M059J (cell line): ENCODE results near the gene GCNT4. TPM values are rescaled to one million over a fixed set of nuclear protein-coding genes. Genes with fewer than 3 reads are reported as not detected.

Experiments
- DNase-seq: peaks from one replicate; pipeline ENCODE4 v3.0.0-alpha.2; 2012; ENCODE audit warnings: low read depth
- total RNA-seq: library from RNA; depleted of rRNA; stranded (reverse); fragments of >200 nt; shearing (Covaris generic); gene quantifications from 2 replicates; pipeline ENCODE4 v1.2.3, GENCODE V29; 2014

Gene GCNT4
- total RNA-seq, 1 experiment from 2014 or later, result 1.2 TPM

DNA sequence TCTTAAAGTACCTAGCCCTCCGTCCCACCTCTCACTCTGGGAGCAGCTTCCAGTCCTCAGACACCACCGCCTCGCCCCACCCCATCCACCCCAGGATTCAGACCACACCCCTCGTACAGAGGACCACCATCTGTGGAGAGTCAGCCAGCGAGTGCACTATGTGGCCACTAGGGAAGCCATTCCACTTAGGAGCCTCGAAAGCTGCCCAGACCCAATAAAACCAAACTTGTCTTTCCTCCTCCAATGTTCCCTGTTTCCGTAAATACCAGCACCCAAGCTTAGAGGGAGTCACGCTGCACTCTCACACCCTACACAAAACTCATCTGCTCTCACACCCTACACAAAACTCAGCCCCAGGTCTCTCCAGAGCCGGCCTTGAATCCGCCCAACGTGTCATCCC, 1.9 kb downstream of the GCNT4 start:
- DNase-seq, result peak; percentile 29

DNA sequence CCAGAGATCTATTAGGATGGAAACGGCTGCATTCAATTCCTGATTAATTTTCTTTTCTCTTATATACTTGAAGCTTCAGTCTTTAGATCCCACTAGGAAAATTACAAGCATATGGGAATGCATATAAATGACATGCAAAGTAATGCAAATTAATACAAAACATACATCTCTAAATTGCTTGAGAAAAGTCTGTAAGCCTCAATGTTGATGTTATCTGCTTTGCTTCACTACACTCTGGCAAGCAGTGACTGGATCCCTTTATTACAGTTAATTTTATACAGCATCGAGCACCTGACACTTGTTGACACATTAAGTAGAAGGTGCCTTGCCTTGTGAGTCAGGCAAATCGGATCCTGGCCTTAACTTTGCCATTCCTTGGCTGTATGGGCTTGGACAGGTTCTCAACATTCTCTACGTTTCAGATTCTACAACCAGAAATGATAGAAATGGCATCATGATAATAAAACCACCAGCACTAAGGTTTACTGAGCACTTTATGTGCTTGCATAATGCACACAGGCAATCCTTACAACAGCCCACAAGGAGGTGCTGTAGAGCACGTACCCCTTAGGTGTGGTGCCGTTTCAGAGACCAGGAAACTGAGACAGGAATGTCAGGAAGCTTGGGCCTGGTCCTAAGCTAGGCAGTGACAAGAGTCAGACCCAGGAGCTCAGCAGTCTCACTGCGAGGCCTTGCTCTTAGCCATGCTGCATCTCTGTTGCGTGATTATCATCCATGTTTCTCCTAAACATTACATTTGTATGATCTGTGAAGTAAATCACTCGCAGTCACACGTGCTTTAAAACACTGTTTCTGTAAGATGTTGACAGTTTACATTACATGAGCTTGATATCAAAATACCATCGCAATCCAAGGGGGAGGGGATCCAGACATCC, 2.7 kb downstream of the GCNT4 start:
- peak; percentile 61 for DNase-seq

- DNase-seq, result peak; percentile 48
Observed at GRCh38 chr5:75048457-75048953, 3.9 kb downstream of the GCNT4 start.

DNA sequence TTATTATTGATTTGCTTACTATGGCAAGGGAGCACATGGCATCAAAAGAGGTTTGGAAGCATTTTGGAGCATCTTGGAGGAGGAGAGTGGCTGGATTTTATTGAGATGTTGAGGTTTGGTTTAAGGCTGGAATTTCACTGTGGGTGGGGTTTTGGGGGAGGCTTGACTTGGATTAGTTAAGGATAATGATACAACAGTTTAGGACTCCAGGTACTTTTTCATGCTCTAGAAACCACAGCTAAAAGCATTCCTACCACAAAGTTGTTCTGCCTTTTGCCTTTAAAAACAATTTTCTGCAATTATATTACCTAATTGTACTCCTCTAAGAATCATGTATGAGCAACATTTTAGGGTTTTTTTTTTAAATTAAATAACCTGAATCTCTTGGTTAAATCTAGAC, 5.0 kb downstream of the GCNT4 start:
- DNase-seq, result no peak

GRCh38 chr5:75046366-75047142, 5.8 kb downstream of the GCNT4 start:
- no peak for DNase-seq

- no peak for DNase-seq
Observed at GRCh38 chr5:75045071-75045470, 7.3 kb downstream of the GCNT4 start.

DNA sequence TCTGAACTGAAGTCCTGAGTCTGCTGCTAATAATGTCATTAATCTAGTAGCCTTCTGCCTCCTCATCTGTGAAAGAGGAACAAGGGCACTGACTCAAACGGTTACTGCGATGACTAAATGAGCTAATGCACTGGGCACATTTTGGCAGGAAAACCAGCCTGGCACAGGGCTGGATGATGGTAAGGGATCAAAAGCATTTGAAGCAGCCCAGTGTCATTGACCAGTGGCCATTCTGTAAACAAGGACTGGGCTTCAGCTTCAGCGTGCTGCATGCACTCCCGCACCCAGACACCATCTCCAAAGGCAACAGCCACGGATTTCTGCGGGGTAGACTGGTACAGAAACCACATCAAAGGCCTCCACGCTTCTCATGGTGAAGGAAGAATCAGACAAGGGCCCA, 8.0 kb downstream of the GCNT4 start:
- DNase-seq, result peak; percentile 70

- no peak for DNase-seq
Observed at GRCh38 chr5:75043633-75044264, 8.6 kb downstream of the GCNT4 start.

- peak; percentile 23 for DNase-seq
Observed at GRCh38 chr5:75042522-75042921, 9.8 kb downstream of the GCNT4 start.

- no peak for DNase-seq
Observed at GRCh38 chr5:75040973-75041372, 11.4 kb downstream of the GCNT4 start.

DNA sequence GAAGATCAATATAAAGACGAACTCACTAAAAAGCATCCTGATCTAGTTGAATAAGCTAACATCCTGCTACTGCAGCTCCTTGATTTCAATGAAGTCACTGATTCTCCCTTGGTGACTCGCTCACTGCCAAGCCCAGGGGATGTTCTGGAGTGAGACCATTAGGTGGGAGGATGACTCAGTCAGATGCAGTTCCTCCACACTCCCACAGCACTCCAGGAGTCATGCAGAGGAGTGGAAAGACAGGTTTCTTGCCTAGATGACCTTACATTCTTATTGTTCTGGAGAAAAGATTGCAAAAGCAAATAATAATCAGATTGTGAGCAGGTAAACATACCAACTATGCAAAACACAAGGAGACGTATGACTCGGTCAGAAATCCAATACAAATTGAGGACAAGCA, 15.3 kb downstream of the GCNT4 start:
- peak; percentile 80 for DNase-seq

GRCh38 chr5:75034137-75034739, 18.1 kb downstream of the GCNT4 start:
- no peak for DNase-seq

DNA sequence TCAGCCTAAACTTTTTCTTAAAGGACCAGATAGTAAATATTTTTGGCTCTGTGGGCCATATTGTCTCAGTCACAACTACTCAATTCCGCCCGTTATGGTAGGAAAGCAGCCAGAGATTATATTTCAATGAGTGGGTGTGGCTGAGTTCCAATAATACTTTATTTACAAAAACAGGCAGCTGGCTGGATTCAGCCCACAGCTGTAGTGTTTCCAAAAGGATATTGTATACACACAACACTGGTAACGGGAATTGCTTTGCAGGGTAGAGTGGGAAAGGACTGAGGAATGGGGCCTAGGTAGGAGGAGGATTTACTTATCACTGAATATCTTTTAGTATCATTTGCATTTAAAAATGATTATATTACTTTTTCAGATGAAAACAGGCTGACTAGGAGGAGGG, 21.0 kb downstream of the GCNT4 start:
- DNase-seq, result no peak

- no peak for DNase-seq
Observed at GRCh38 chr5:75028090-75028489, 24.3 kb downstream of the GCNT4 start.

GRCh38 chr5:75023368-75024159, 28.8 kb downstream of the GCNT4 start:
- peak; percentile 28 for DNase-seq

DNA sequence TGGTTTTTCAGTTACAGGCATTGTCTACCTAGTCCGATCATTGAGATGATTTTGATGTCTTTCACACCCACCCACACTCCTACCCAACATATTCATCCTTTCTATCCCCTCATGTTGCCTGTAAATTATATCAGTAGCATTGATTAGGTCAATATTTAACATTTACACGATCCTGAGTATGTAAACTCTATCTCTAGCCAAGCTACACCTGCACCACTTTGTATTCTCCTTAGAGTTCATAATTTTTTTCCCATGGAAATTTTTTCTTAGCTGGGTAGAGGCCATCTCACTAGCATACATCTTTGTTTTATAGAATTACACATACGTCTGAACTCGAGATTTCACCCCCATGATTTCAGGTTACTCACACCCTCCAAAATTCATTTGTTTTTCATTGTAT, 30.6 kb downstream of the GCNT4 start:
- no peak for DNase-seq

DNA sequence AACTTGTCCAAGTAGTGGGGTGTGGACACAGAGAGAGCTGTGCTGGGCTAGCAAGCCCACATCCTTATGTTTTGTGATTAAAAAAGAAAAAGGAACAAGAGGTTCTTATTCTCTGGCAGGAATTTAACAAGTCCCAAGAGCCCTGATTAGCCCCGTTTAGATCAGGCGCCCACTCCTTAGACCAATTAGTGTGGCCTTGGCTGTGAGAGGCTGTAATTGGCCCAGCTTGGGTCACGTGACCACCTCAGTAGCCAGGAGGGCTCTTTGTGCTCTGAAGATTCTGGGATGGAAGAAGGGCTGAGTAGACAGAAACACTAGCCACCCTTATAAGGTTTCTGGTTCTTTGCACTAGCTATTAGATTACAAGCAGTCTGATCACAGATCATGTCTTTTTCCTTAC, 31.1 kb downstream of the GCNT4 start:
- DNase-seq, result no peak

- DNase-seq, result no peak
Observed at GRCh38 chr5:75020016-75020656, 32.2 kb downstream of the GCNT4 start.

DNA sequence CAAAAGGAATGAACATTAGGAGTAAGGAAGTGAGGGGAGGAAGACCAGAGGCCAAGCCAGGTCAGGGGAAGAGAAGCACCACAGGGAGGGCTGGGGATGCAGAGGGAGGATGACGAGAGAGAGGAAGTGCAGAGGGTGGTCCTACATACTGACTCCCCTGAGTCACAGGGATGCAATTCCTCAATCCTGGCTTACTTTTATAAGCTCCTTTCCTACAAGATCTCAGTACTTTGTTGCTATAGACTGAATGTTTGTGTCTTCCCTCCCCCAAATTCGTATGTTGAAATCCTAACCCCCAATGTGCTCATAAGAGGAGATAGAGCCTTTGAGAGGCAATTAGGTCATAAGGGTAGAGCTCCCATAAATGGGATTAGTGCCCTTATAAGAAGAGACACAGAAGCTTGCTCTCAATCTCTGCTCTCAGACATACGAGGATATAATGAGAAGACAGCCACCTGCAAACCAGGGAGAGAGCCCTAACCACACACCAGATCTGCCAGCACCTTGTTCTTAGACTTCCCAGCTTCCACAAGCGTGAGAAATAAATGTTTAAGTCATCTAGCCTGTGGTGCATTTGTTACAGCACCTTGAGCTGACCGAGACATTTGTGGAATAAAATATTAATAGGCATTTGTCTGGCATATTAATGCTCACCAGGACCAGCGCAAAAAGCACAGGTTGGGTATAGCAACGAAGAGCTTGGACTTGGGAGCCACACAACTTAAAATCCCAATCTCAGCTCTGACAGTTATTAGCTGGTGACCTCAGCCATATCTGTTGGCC, 33.4 kb downstream of the GCNT4 start:
- DNase-seq, result no peak

GRCh38 chr5:75017971-75018370, 34.4 kb downstream of the GCNT4 start:
- DNase-seq, result peak; percentile 12
